HL-60 (cell line): ENCODE results near the gene ABCG2.

Experiments used
- CTCF ChIP-seq: IDR thresholded peaks from one replicate; pipeline ENCODE4 v1.5.1; 2011; ENCODE audit warnings: low read length, control low read depth, inconsistent platforms; ENCODE audit not compliant: insufficient read depth
- POLR2AphosphoS5 ChIP-seq: IDR thresholded peaks from 2 replicates; pipeline ENCODE4 v1.6.1; 2012; ENCODE audit warnings: low read depth
- REST ChIP-seq: IDR thresholded peaks from 2 replicates; pipeline ENCODE4 v1.6.1; 2012; ENCODE audit warnings: low read depth; ENCODE audit not compliant: insufficient replicate concordance

- TF ChIP-seq CTCF (no peak), REST (no peak), POLR2AphosphoS5 (no peak)
Measured at GRCh38 chr4:88041626-88042025, 116.8 kb downstream of the ABCG2 start.
